SH-SY5Y (cell line): ENCODE results near the gene GALR1.

Experiments
- GATA2 ChIP-seq: IDR thresholded peaks from 2 replicates; pipeline ENCODE4 v1.6.1; 2011; ENCODE audit warnings: mild to moderate bottlenecking, low read depth, low read length
- GATA3 ChIP-seq: IDR thresholded peaks from 2 replicates; pipeline ENCODE4 v1.6.1; 2011; ENCODE audit warnings: low read depth, mild to moderate bottlenecking, low read length, moderate library complexity

GRCh38 chr18:77308216-77308615 lies 58.6 kb downstream of the GALR1 start:
- TF ChIP-seq GATA2: no peak
- TF ChIP-seq GATA3: no peak
